ENCODE results near the gene LSP1.
"Not testable (repeated sequence)": the region's sequence is repeated elsewhere in the genome, so short reads cannot be mapped to it uniquely, and the experiment has no call there.

The LSP1 gene

DNA sequence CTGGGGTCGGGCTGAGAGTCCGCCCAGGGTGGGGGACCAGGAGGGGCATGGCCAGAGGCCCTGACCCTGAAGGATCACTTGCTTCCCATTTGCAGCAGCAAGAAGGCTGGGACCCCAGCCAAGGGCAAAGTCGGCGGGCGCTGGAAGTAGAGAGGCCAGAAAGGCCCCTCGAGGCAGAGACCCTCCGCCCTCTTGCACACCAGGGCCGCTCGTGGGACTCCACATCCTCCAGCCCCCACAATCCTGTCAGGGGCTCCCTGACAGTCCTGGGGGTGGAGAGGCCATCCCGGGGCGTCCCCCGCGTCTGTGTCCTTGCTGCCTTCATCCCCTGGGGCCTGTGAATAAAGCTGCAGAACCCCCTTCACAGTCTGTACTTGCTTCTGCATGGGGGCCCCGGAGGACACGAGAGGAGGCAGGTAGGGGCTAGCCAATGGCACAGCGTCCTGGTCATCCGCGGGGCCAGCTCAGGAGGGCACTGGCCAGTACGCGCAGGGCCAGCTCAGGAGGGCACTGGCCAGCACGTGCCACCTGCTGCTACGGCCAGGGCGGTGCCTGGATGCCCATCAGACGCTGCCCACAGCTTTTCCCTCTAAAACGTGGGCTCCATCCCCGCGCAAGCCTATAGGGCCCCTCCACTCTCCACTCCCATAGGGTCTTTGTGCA, 85.6 kb downstream of the LSP1 start:
- DNase-seq (ENCODE audit: low read depth, low spot score) = no peak

DNA sequence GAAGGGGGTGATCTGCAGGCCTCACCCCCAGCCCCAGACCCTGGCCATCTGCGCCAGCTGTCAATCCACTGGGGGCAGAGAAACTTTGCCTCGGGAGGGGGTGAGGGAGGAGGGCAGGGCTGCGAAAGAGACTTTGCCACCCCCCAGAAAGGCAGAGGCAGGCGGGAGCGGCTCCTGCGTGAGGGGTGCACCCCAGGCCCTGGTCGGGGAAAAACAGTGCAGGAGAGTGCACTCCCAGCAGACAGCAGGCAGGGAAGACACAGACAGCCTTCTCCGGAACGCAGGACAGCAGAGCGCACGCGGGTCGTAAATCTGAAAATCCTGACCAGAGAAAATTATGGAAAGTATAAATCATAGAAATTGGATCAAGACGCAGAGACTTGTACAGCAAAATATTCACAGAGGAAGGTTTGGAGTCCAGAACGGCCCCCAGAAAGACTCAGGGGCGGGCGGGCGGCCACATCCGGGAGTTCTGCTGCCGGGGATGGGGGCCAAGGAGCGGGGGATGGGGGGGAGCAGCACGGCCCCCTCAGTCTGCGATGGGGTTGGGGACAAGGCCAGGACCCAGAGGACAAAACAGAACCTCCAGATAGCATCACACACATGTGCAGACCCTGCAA, 86.2 kb downstream of the LSP1 start:
- no peak for DNase-seq (ENCODE audit: low read depth, low spot score)

DNA sequence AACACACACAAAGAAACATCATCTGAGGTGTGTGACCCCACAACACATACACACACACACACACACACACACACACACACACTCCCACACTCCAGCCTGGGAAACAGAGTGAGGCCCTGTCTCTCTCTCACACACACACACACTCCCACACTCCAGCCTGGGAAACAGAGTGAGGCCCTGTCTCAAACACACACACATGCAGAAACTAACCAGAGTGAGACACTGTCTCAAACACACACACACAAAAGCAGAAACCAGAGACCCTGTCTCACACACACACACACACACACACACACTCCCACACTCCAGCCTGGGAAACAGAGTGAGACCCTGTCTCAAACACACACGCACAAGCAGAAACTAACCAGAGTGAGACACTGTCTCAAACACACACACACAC, 86.9 kb downstream of the LSP1 start:
- not testable (repeated sequence) for DNase-seq (ENCODE audit: low read depth, low spot score)
